Heart left ventricle (tissue), 16 donors: ENCODE data around the gene SYCN. TPM values are rescaled to one million over a fixed set of nuclear protein-coding genes. Genes with fewer than 3 reads are reported as not detected.

Experiments used
- ATAC-seq, 4 donors: fragments of 200-7000 bp; cut with Tn5 transposase; one replicate each; pipeline ENCODE4 v1.9.1; 2020 to 2022; ENCODE audit warnings: moderate library complexity in 4 of 4, mild to moderate bottlenecking in 3 of 4, moderate number of reproducible peaks in 1 of 4
- DNase-seq, 5 donors: peaks; one replicate each; pipeline ENCODE4 v3.0.0-alpha.2; 2020
- H3K27ac ChIP-seq, 12 donors: fragments of 200-600 bp; sonication (generic) in 4 of 12; one replicate each; pipeline versions ENCODE4 v1.5.0 to v1.8.0; 2016 to 2022; ENCODE audit warnings: mild to moderate bottlenecking in 2 of 12
- H3K27me3 ChIP-seq, 9 donors: fragments of 200-600 bp; sonication (generic) in 2 of 9; one replicate each; pipeline versions ENCODE4 v1.5.1 to v1.8.0; 2016 to 2022; ENCODE audit warnings: mild to moderate bottlenecking in 3 of 9
- H3K36me3 ChIP-seq, 9 donors: fragments of 200-600 bp; sonication (generic) in 2 of 9; one replicate each; pipeline versions ENCODE4 v1.5.0 to v1.8.0; 2018 to 2022; ENCODE audit warnings: mild to moderate bottlenecking in 2 of 9
- H3K4me1 ChIP-seq, 12 donors: fragments of 200-600 bp; sonication (generic) in 4 of 12; one replicate each; pipeline versions ENCODE4 v1.5.0 to v1.8.0; 2016 to 2022; ENCODE audit warnings: mild to moderate bottlenecking in 3 of 12
- H3K4me3 ChIP-seq, 12 donors: fragments of 200-600 bp; sonication (generic) in 4 of 12; one replicate each; pipeline versions ENCODE4 v1.5.0 to v1.8.0; 2017 to 2022; ENCODE audit warnings: mild to moderate bottlenecking in 9 of 12, moderate library complexity in 4 of 12
- H3K9me3 ChIP-seq, 12 donors: fragments of 200-600 bp; sonication (generic) in 4 of 12; one replicate each; pipeline versions ENCODE4 v1.5.0 to v1.8.0; 2016 to 2022; ENCODE audit warnings: mild to moderate bottlenecking in 1 of 12
- POLR2A ChIP-seq, 2 donors: fragments of 450-650 bp; IDR thresholded peaks; one replicate each; pipeline ENCODE4 v1.6.1; 2017; ENCODE audit warnings: antibody characterized with exemption in 2 of 2, mild to moderate bottlenecking in 2 of 2, moderate library complexity in 2 of 2
- WGBS, 4 donors: extraction: QIAGEN DNeasy Blood & Tissue Kit in 2 of 4; methylation state at CpG; one replicate each; pipeline versions ENCODE4 v1.1.5 to v1.1.7; 2013 to 2018; 5-methylcytosine and 5-hydroxymethylcytosine counted together
- intact Hi-C, 10 donors: fragments of 100-400 bp; cut with DNase I; formaldehyde crosslinking; loops; one replicate each; pipeline versions ENCODE4 v1.11.1 to v1.14.2; 2022
- polyA plus RNA-seq, 2 donors: library from polyadenylated mRNA; stranded (reverse); fragments of 200-250 nt; gene quantifications; one replicate each; pipeline ENCODE4 v1.2.3, GENCODE V29; 2013
- total RNA-seq, 9 donors: library from RNA; depleted of rRNA in 2 of 9; stranded (reverse); fragments of >200 nt in 2 of 9; fragmentation: NEBNext Ultra II Directional in 3 of 9; extraction: Animal tissue kit (Norgen Biotek cat#: 25700) in 3 of 9; gene quantifications; one replicate each; pipeline versions ENCODE4 v1.1.0 to v1.2.4, GENCODE V29; 2016 to 2023
- TF ChIP-seq, protein P1 (sequence below), 12 donors: fragments of 200-600 bp; sonication (generic) in 4 of 12; IDR thresholded peaks; one replicate each; pipeline versions ENCODE4 v1.5.0 to v1.8.0; 2018 to 2022; ENCODE audit warnings: antibody characterized with exemption in 12 of 12, mild to moderate bottlenecking in 5 of 12
- donor health status: ischemic (EF 13 %, LVEDD 7.1; RV severe dilation, severe dysfunction).
- donor health status: healthy with polysubstance abuse.
- donor health status: DM: no; HTN: yes; CAD: no.
- donor health status: DM: no; HTN: no; CAD: no.
- donor health status: ischemic (EF 25% LVEDD 6.9; RV normal size, moderate dysfunction).
- donor health status: ischemic (EF 25% LVEDD 5.7; RV mildly dilated, moderate dysfunction).
- donor health status: healthy.
- donor health status: DM: yes; HTN: yes; CAD: no.
- donor health status: ischemic (EF 35%, LVEDD 5.7; RV mildly dilated, moderate dysfunction).
- donor health status: nonischemic (EF 11% LVEDD 7.7; RV severe dilation, severe dysfunction).
- donor health status: DM: yes; HTN: yes; CAD: no.
- donor health status: PGD.
- donor health status: ischemic (EF 29% LVEDD 5.4; RV normal size, mild dysfunction).
- donor health status: nonischemic (EF 23%, LVEDD 6.1; RV moderate dilation, normal function).

SYCN gene
- total and polyA plus RNA-seq, 11 donors: 0.77 TPM; not detected in 10

GRCh38 chr19:39196320-39196719, 7.7 kb downstream of the SYCN start:
- DNase-seq: no peak
- ATAC-seq: no peak
- 5 to 14% (median 9%) methylated on average over 5 to 7 of the region's 7 CpGs for WGBS, 4 donors
- Histone ChIP-seq H3K4me1 (peaks cover 0 to 9% (median 0%) of the 10 kb centered on the region in 12 donors), H3K27me3 (peaks cover 15 to 92% (median 54%) of the 10 kb centered on the region in 9 donors), H3K4me3 (no peak overlapping the region), H3K36me3 (no peaks in the 10 kb centered on the region), H3K9me3 (no peaks in the 10 kb centered on the region), H3K27ac (no peak overlapping the region)
- intact Hi-C loops: loop anchor here in 1 of 10 donors (10.0 kb wide), 1 partner anchor 128 kb away; the partner anchor contains the start of gene LRFN1
- TF ChIP-seq, protein P1, sequence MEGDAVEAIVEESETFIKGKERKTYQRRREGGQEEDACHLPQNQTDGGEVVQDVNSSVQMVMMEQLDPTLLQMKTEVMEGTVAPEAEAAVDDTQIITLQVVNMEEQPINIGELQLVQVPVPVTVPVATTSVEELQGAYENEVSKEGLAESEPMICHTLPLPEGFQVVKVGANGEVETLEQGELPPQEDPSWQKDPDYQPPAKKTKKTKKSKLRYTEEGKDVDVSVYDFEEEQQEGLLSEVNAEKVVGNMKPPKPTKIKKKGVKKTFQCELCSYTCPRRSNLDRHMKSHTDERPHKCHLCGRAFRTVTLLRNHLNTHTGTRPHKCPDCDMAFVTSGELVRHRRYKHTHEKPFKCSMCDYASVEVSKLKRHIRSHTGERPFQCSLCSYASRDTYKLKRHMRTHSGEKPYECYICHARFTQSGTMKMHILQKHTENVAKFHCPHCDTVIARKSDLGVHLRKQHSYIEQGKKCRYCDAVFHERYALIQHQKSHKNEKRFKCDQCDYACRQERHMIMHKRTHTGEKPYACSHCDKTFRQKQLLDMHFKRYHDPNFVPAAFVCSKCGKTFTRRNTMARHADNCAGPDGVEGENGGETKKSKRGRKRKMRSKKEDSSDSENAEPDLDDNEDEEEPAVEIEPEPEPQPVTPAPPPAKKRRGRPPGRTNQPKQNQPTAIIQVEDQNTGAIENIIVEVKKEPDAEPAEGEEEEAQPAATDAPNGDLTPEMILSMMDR (IDR thresholded peaks at IDR 0.05): no peak
- no peak for TF ChIP-seq POLR2A (IDR thresholded peaks at IDR 0.05)

GRCh38 chr19:39195755-39196154, 8.3 kb downstream of the SYCN start:
- Histone ChIP-seq H3K4me1 (peaks cover 0 to 9% (median 0%) of the 10 kb centered on the region in 12 donors), H3K36me3 (no peaks in the 10 kb centered on the region), H3K27ac (no peak overlapping the region), H3K27me3 (peaks cover 14 to 90% (median 49%) of the 10 kb centered on the region in 9 donors), H3K4me3 (no peak overlapping the region), H3K9me3 (no peaks in the 10 kb centered on the region)
- no peak for TF ChIP-seq POLR2A (IDR thresholded peaks at IDR 0.05)
- TF ChIP-seq, protein P1 (IDR thresholded peaks at IDR 0.05): no peak
- WGBS, 4 donors: 46 to 52% (median 48%) methylated on average over 9 of the region's 9 CpGs
- ATAC-seq (no peak), DNase-seq (no peak)
- intact Hi-C loops: loop anchor here in 1 of 10 donors (10.0 kb wide), 1 partner anchor 129 kb away; the partner anchor contains the start of gene LRFN1

DNA sequence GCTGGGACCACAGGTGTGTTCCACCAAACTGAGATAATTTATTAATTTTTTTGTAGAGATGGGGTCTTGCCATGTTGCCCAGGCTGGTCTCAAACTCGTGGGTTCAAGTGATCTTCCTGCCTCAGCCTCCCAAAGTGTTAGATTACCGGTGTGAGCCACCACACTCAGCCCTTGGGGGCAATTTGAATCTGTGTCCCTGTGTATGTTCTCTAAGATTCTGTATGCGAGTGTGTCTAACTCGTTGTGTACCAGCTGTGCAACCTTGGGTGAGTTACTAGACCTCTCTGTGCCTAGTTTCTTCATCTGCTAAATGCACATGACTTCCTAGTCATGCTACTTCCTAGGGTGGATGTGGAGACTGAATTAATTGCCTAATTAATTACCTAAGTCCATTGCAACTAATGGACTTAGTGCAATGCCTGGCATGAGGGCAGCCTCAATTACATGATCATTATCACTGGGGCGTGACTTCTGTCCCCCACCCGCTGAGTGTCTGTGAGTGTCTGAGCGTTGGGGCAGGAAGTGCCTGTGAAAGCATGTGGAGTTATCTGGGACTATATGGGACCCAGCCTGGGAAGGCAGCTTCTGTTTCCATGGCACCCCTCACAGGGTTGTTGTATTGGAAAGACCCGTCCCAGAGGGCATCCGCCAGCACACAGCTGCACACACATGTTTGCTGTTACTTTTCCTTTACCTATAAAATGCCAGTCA, 9.1 kb downstream of the SYCN start:
- Histone ChIP-seq H3K4me3 (no peak overlapping the region), H3K27me3 (peaks cover 13 to 82% (median 41%) of the 10 kb centered on the region in 9 donors), H3K4me1 (peaks cover 0 to 9% (median 0%) of the 10 kb centered on the region in 12 donors), H3K27ac (no peak overlapping the region), H3K36me3 (no peaks in the 10 kb centered on the region), H3K9me3 (no peaks in the 10 kb centered on the region)
- TF ChIP-seq, protein P1 (IDR thresholded peaks at IDR 0.05): no peak
- TF ChIP-seq POLR2A (IDR thresholded peaks at IDR 0.05): no peak
- intact Hi-C loops: loop anchor here in 1 of 10 donors (10.0 kb wide), 1 partner anchor 130 kb away; the partner anchor contains the start of gene LRFN1
- WGBS, 4 donors: 43 to 44% (median 44%) methylated on average over 9 of the region's 9 CpGs
- ATAC-seq (no peak), DNase-seq (no peak)

DNA sequence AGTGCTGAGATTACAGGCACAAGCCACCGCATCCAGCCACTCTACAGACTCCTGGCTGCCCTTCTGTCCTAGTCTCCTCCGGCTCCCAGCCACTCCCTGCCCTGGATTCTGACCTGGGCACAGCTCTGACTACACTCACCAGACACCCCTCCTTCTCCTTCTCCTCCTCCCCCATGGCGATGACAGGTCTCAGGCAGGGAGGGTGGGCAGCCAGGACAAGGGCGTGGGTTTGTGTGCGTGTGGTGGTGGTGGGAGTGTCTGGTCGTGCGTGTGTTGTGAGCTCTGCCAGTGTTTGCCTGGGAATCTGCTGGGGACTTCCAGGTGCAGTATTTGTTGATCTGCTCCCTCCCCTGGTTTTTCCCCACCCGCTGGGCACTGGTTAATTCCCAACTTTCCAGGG, 10.3 kb downstream of the SYCN start:
- DNase-seq (no peak), ATAC-seq (peak in 2 of 4 donors; percentile 34 to 62)
- Histone ChIP-seq H3K4me1 (peaks cover 0 to 9% (median 0%) of the 10 kb centered on the region in 12 donors), H3K36me3 (no peaks in the 10 kb centered on the region), H3K9me3 (no peaks in the 10 kb centered on the region), H3K4me3 (no peak overlapping the region), H3K27me3 (peaks cover 13 to 80% (median 35%) of the 10 kb centered on the region in 9 donors), H3K27ac (no peak overlapping the region)
- no peak for TF ChIP-seq POLR2A (IDR thresholded peaks at IDR 0.05)
- TF ChIP-seq, protein P1 (IDR thresholded peaks at IDR 0.05): no peak
- intact Hi-C loops: loop anchor here in 1 of 10 donors (10.0 kb wide), 1 partner anchor 131 kb away; the partner anchor contains the start of gene LRFN1
- 14 to 20% (median 18%) methylated on average over 7 to 8 of the region's 8 CpGs for WGBS, 4 donors
